Neural cell (in vitro differentiated cells): Measurements from ENCODE around the gene ZNF580. TPM values are rescaled to one million over a fixed set of nuclear protein-coding genes. Genes with fewer than 3 reads are reported as not detected.
A peak's percentile ranks its signal among the peaks of the same experiment; 100 is the strongest.

Source experiments
- H2AFZ ChIP-seq: fragments of 200-600, 300-800 bp; sonication (generic), shearing (Covaris generic); 2 replicates; pipeline ENCODE4 v1.6.0; 2014; ENCODE audit warnings: low read depth, mild to moderate bottlenecking, antibody characterized with exemption, low read length, moderate library complexity
- H3F3A ChIP-seq: fragments of 200-600 bp; shearing (Covaris generic); 2 replicates; pipeline ENCODE4 v1.6.1; 2016; ENCODE audit warnings: mild to moderate bottlenecking, moderate library complexity, mixed read lengths, antibody characterized with exemption, low read length; ENCODE audit not compliant: insufficient read depth, poor library complexity, severe bottlenecking
- H3K27ac ChIP-seq: fragments of 200-600, 300-800 bp; sonication (generic), shearing (Covaris generic); 2 replicates; pipeline ENCODE4 v1.5.1; 2014; ENCODE audit warnings: mild to moderate bottlenecking, low read length, moderate library complexity
- H3K27me3 ChIP-seq: fragments of 300-800, 200-600 bp; sonication (generic), shearing (Covaris generic); 2 replicates; pipeline ENCODE4 v1.6.0; 2014; ENCODE audit warnings: mild to moderate bottlenecking, low read depth, low read length, moderate library complexity; ENCODE audit not compliant: insufficient read depth
- H3K36me3 ChIP-seq: fragments of 300-800, 200-600 bp; sonication (generic), shearing (Covaris generic); 2 replicates; pipeline ENCODE4 v1.5.1; 2014; ENCODE audit warnings: mild to moderate bottlenecking, antibody characterized with exemption, low read length, moderate library complexity; ENCODE audit not compliant: insufficient read depth
- H3K4me2 ChIP-seq: fragments of 300-800, 200-600 bp; sonication (generic), shearing (Covaris generic); 2 replicates; pipeline ENCODE4 v1.6.0; 2014; ENCODE audit warnings: mild to moderate bottlenecking, low read length
- H3K4me3 ChIP-seq: fragments of 300-800, 200-600 bp; sonication (generic), shearing (Covaris generic); 2 replicates; pipeline ENCODE4 v1.5.1; 2014; ENCODE audit warnings: mild to moderate bottlenecking, low read length, moderate library complexity
- H3K79me2 ChIP-seq: fragments of 200-600 bp; shearing (Covaris generic); replicated peaks from 2 replicates; pipeline ENCODE4 v1.6.0; 2014; ENCODE audit warnings: mild to moderate bottlenecking, low read length, moderate library complexity; ENCODE audit not compliant: insufficient read depth
- H3K9ac ChIP-seq: fragments of 300-800, 200-600 bp; sonication (generic), shearing (Covaris generic); 2 replicates; pipeline ENCODE4 v1.6.1; 2016; ENCODE audit warnings: mild to moderate bottlenecking, low read length, mixed read lengths
- H3K9me2 ChIP-seq: fragments of 200-600 bp; shearing (Covaris generic); 2 replicates; pipeline ENCODE4 v1.6.1; 2016; ENCODE audit warnings: mild to moderate bottlenecking, low read length, mixed read lengths; ENCODE audit not compliant: insufficient read depth
- H3K9me3 ChIP-seq: fragments of 200-600, 300-800 bp; sonication (generic), shearing (Covaris generic); 2 replicates; pipeline ENCODE4 v1.6.1; 2016; ENCODE audit warnings: mild to moderate bottlenecking, mixed run types, low read length, moderate library complexity, mixed read lengths
- H4K20me1 ChIP-seq: fragments of 200-600 bp; shearing (Covaris generic); 2 replicates; pipeline ENCODE4 v1.6.1; 2016; ENCODE audit warnings: mild to moderate bottlenecking, mixed run types; ENCODE audit not compliant: insufficient read depth
- EP300 ChIP-seq: fragments of 450-650 bp; conservative IDR thresholded peaks from 2 replicates; pipeline ENCODE4 v1.6.1; 2014; ENCODE audit warnings: antibody characterized with exemption, mild to moderate bottlenecking, moderate library complexity; ENCODE audit not compliant: poor library complexity, severe bottlenecking
- EZH2 ChIP-seq: fragments of 200-600, 300-800 bp; shearing (Covaris generic), sonication (generic); IDR thresholded peaks from 2 replicates; pipeline ENCODE4 v1.6.1; 2014; ENCODE audit warnings: antibody characterized with exemption, low read length, borderline replicate concordance, mild to moderate bottlenecking; ENCODE audit not compliant: insufficient read depth, poor library complexity, severe bottlenecking
- MXI1 ChIP-seq: fragments of 450-650 bp; conservative IDR thresholded peaks from 2 replicates; pipeline ENCODE4 v1.6.1; 2014; ENCODE audit warnings: antibody characterized with exemption, mild to moderate bottlenecking; ENCODE audit not compliant: poor library complexity, severe bottlenecking
- POLR2AphosphoS5 ChIP-seq: IDR thresholded peaks from 2 replicates; pipeline ENCODE4 v1.6.1; 2012
- RAD21 ChIP-seq: fragments of 450-650 bp; conservative IDR thresholded peaks from 2 replicates; pipeline ENCODE4 v1.6.1; 2014; ENCODE audit warnings: antibody characterized with exemption, mild to moderate bottlenecking, moderate library complexity
- SMC3 ChIP-seq: fragments of 450-650 bp; conservative IDR thresholded peaks from 2 replicates; pipeline ENCODE4 v1.6.1; 2014; ENCODE audit warnings: antibody characterized with exemption, mild to moderate bottlenecking, moderate library complexity; ENCODE audit not compliant: poor library complexity
- TAF1 ChIP-seq: IDR thresholded peaks from 2 replicates; pipeline ENCODE4 v1.6.1; 2012; ENCODE audit warnings: low read depth
- polyA plus RNA-seq: library from polyadenylated mRNA; depleted of rRNA; stranded (reverse); fragments of >200 nt; gene quantifications from 2 replicates; pipeline ENCODE4 v1.2.3, GENCODE V29; 2014
- TF ChIP-seq, protein P1 (sequence below): fragments of 450-650 bp; IDR thresholded peaks from 2 replicates; pipeline ENCODE4 v1.5.1; 2014; ENCODE audit warnings: antibody characterized with exemption, mild to moderate bottlenecking, moderate library complexity; ENCODE audit not compliant: poor library complexity, severe bottlenecking
- TF ChIP-seq, protein P2 (sequence below): IDR thresholded peaks from 2 replicates; pipeline ENCODE4 v1.6.1; 2012; ENCODE audit warnings: borderline replicate concordance

ZNF580 gene
- polyA plus RNA-seq, 1 donor from 2014 or later, result 11.7 TPM

DNA sequence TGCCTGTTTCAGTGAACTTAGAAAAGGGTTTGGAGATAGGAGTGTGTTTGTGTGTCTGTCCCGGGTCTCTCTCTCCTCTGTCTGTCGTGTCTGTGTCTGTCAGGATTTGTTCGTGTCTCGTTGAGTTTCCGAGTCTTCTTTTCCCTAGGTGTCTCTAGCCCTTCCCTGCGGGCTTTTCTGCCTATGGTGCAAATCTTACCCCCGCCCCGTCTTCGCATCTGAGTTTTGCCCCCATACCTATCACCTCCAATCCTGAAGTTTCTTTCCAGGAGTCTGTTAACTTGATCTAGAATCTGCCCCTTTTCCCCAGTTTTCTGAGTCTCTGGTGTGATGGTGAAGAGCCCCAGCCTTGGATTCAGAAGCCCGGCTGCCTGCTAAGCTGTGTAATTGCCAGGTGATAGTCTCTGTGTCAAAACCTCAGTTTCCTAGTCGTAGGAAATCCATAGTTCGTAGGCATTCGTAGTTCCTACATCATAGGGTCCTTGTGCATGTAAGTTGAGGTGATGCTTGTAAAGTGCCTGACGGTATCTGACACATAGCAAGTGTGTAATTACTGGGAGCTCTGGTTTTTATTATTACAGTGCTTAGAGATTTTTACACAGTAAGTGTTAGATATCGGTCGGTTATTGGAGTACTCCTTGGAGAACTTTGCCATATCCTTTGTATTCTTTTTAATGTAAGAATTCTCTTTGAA lies 35.0 kb downstream of the ZNF580 start:
- Histone ChIP-seq H3K4me2 (peak overlapping the region; percentile 98), H3K9ac (peak overlapping the region; percentile 84), H3K79me2 (peaks cover 59% of the 10 kb centered on the region), H3K9me3 (no peaks in the 10 kb centered on the region), H3K27ac (peak overlapping the region; percentile 71), H2AFZ (peak overlapping the region; percentile 60), H4K20me1 (no peaks in the 10 kb centered on the region), H3K36me3 (peaks cover 2% of the 10 kb centered on the region), H3K27me3 (no peaks in the 10 kb centered on the region), H3F3A (no peaks in the 10 kb centered on the region), H3K9me2 (no peaks in the 10 kb centered on the region), H3K4me3 (peak overlapping the region; percentile 92)
- no peak for TF ChIP-seq POLR2AphosphoS5
- no peak for TF ChIP-seq EP300
- TF ChIP-seq SMC3, result no peak
- no peak for TF ChIP-seq MXI1
- no peak for TF ChIP-seq RAD21
- TF ChIP-seq TAF1, result no peak
- no peak for TF ChIP-seq EZH2
- TF ChIP-seq, protein P1, sequence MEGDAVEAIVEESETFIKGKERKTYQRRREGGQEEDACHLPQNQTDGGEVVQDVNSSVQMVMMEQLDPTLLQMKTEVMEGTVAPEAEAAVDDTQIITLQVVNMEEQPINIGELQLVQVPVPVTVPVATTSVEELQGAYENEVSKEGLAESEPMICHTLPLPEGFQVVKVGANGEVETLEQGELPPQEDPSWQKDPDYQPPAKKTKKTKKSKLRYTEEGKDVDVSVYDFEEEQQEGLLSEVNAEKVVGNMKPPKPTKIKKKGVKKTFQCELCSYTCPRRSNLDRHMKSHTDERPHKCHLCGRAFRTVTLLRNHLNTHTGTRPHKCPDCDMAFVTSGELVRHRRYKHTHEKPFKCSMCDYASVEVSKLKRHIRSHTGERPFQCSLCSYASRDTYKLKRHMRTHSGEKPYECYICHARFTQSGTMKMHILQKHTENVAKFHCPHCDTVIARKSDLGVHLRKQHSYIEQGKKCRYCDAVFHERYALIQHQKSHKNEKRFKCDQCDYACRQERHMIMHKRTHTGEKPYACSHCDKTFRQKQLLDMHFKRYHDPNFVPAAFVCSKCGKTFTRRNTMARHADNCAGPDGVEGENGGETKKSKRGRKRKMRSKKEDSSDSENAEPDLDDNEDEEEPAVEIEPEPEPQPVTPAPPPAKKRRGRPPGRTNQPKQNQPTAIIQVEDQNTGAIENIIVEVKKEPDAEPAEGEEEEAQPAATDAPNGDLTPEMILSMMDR, result no peak
- TF ChIP-seq, protein P2, sequence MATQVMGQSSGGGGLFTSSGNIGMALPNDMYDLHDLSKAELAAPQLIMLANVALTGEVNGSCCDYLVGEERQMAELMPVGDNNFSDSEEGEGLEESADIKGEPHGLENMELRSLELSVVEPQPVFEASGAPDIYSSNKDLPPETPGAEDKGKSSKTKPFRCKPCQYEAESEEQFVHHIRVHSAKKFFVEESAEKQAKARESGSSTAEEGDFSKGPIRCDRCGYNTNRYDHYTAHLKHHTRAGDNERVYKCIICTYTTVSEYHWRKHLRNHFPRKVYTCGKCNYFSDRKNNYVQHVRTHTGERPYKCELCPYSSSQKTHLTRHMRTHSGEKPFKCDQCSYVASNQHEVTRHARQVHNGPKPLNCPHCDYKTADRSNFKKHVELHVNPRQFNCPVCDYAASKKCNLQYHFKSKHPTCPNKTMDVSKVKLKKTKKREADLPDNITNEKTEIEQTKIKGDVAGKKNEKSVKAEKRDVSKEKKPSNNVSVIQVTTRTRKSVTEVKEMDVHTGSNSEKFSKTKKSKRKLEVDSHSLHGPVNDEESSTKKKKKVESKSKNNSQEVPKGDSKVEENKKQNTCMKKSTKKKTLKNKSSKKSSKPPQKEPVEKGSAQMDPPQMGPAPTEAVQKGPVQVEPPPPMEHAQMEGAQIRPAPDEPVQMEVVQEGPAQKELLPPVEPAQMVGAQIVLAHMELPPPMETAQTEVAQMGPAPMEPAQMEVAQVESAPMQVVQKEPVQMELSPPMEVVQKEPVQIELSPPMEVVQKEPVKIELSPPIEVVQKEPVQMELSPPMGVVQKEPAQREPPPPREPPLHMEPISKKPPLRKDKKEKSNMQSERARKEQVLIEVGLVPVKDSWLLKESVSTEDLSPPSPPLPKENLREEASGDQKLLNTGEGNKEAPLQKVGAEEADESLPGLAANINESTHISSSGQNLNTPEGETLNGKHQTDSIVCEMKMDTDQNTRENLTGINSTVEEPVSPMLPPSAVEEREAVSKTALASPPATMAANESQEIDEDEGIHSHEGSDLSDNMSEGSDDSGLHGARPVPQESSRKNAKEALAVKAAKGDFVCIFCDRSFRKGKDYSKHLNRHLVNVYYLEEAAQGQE, result no peak

DNA sequence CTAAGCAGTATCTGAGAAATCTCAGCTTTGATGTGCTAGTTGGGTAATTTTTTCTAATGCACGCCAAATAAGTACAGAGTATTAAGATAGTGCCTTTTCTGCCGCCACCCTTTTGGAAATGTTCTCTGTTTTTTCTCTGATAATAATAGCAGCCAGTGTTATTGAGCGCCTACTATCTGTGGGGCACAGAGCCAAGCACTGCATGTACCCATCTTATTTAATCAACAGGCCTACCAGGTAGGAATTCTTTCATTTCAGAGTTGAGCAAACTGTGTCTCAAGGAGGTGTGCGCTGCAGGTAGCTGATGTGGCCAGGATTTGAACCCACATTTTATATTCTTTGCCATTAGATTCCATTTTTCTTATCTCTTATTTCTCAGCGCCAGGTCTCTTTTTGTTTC lies 35.6 kb downstream of the ZNF580 start:
- H3K9me3 ChIP-seq, result no peaks in the 10 kb centered on the region
- peak overlapping the region; percentile 98 for H3K4me2 ChIP-seq
- H2AFZ ChIP-seq, result no peak overlapping the region
- no peaks in the 10 kb centered on the region for H3K27me3 ChIP-seq
- peaks cover 59% of the 10 kb centered on the region for H3K79me2 ChIP-seq
- H3K36me3 ChIP-seq, result peaks cover 8% of the 10 kb centered on the region
- H3K4me3 ChIP-seq, result peak overlapping the region; percentile 92
- no peak for TF ChIP-seq TAF1
- no peak for TF ChIP-seq EP300
- no peak for TF ChIP-seq EZH2
- TF ChIP-seq, protein P2, result no peak
- no peak for TF ChIP-seq MXI1
- TF ChIP-seq, protein P1, result no peak
- no peak for TF ChIP-seq SMC3
- no peak for TF ChIP-seq RAD21
- TF ChIP-seq POLR2AphosphoS5, result no peak
- H3K9me2 ChIP-seq, result no peaks in the 10 kb centered on the region
- H3F3A ChIP-seq, result no peaks in the 10 kb centered on the region
- peak overlapping the region; percentile 71 for H3K27ac ChIP-seq
- H3K9ac ChIP-seq, result peak overlapping the region; percentile 84
- no peaks in the 10 kb centered on the region for H4K20me1 ChIP-seq
